WTC11 (cell line): ENCODE measurements around the gene GREB1.

ENCODE experiments used
- ETV6 ChIP-seq: sonication (generic); formaldehyde crosslinking; IDR thresholded peaks from 2 replicates; pipeline ENCODE4 v1.8.1; 2022; ENCODE audit warnings: mild to moderate bottlenecking, missing genetic modification reagents
- NFE2L1 ChIP-seq: sonication (generic); formaldehyde crosslinking; IDR thresholded peaks from 2 replicates; pipeline ENCODE4 v1.8.1; 2023; ENCODE audit warnings: missing genetic modification reagents
- TF ChIP-seq, protein P1 (sequence below): fragments of 200-600 bp; IDR thresholded peaks from 2 replicates; pipeline ENCODE4 v1.8.0; 2022; ENCODE audit warnings: antibody characterized with exemption

DNA sequence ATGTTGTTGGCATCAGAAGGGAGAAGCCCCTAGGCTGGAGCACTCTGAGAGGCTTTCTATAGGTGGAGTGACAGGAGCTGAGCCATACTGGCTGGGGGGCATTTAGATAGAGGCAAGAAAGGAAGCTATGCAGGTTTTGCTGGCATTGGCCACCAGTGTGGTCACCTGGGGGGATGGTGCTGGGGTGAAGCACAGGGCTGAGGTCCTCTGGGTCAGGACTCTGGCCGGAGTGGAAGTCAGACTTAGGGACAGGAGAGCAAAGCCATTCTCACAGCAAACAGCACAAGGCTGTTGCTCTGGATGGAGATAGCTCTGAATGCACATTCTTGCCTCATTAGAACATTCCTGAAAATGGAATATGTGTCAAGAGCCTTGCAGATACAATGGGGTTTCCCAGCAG lies 88.8 kb downstream of the GREB1 start:
- TF ChIP-seq, protein P1, sequence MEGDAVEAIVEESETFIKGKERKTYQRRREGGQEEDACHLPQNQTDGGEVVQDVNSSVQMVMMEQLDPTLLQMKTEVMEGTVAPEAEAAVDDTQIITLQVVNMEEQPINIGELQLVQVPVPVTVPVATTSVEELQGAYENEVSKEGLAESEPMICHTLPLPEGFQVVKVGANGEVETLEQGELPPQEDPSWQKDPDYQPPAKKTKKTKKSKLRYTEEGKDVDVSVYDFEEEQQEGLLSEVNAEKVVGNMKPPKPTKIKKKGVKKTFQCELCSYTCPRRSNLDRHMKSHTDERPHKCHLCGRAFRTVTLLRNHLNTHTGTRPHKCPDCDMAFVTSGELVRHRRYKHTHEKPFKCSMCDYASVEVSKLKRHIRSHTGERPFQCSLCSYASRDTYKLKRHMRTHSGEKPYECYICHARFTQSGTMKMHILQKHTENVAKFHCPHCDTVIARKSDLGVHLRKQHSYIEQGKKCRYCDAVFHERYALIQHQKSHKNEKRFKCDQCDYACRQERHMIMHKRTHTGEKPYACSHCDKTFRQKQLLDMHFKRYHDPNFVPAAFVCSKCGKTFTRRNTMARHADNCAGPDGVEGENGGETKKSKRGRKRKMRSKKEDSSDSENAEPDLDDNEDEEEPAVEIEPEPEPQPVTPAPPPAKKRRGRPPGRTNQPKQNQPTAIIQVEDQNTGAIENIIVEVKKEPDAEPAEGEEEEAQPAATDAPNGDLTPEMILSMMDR = no peak
- TF ChIP-seq ETV6 (no peak), NFE2L1 (CRISPR knock-in tag) (no peak)
